ENCODE results near the gene DNAJC4. TPM values are rescaled to one million over a fixed set of nuclear protein-coding genes. Genes with fewer than 3 reads are reported as not detected.

DNAJC4 gene
- total RNA-seq, 2 experiments from 2014 or later = 22.5 to 26.2 TPM

Other genes starting within 250 kb of the DNAJC4 start
- gene OTUB1, start 244.1 kb upstream of the DNAJC4 start, total RNA-seq = 10 to 100 TPM; 69.5 to 72.2 TPM
- gene FLRT1, start 194.6 kb upstream of the DNAJC4 start, total RNA-seq = under 1 TPM; 0.36 to 0.50 TPM
- 10 to 100 TPM; 24.5 to 31.0 TPM for gene MACROD1, start 64.4 kb upstream of the DNAJC4 start, total RNA-seq
- 100 to 1,000 TPM; 402 to 413 TPM for gene STIP1, start 44.4 kb upstream of the DNAJC4 start, total RNA-seq
- gene FERMT3, start 23.8 kb upstream of the DNAJC4 start, total RNA-seq = 100 to 1,000 TPM; 195 to 203 TPM
- 10 to 100 TPM; 30.4 to 35.6 TPM for gene TRPT1, start 4.4 kb upstream of the DNAJC4 start, total RNA-seq
- gene NUDT22, start 4.3 kb upstream of the DNAJC4 start, total RNA-seq = 10 to 100 TPM; 69.8 to 79.8 TPM
- gene VEGFB, start 4.0 kb downstream of the DNAJC4 start, total RNA-seq = 10 to 100 TPM; 78.9 to 82.1 TPM
- 10 to 100 TPM; 28.7 to 34.9 TPM for gene FKBP2, start 10.5 kb downstream of the DNAJC4 start, total RNA-seq
- 100 to 1,000 TPM; 238 to 242 TPM for gene PPP1R14B, start 16.4 kb downstream of the DNAJC4 start, total RNA-seq
- 10 to 100 TPM; 10.4 to 12.3 TPM for gene PLCB3, start 21.0 kb downstream of the DNAJC4 start, total RNA-seq
- 10 to 100 TPM; 23.7 to 24.2 TPM for gene BAD, start 54.1 kb downstream of the DNAJC4 start, total RNA-seq
- gene GPR137, start 55.3 kb downstream of the DNAJC4 start, total RNA-seq = 10 to 100 TPM; 28.7 to 31.6 TPM
- gene KCNK4, start 60.8 kb downstream of the DNAJC4 start, total RNA-seq = under 1 TPM in 1 of 2 experiments, not detected in 1; 0.34 TPM
- not detected for gene CATSPERZ, start 69.8 kb downstream of the DNAJC4 start, total RNA-seq
- gene ESRRA, start 75.0 kb downstream of the DNAJC4 start, total RNA-seq = 10 to 100 TPM; 32.8 to 35.6 TPM
- gene TRMT112, start 87.0 kb downstream of the DNAJC4 start, total RNA-seq = 100 to 1,000 TPM; 255 to 258 TPM
- 100 to 1,000 TPM; 156 to 164 TPM for gene PRDX5, start 87.6 kb downstream of the DNAJC4 start, total RNA-seq
- 10 to 100 TPM; 69.5 to 74.5 TPM for gene CCDC88B, start 109.7 kb downstream of the DNAJC4 start, total RNA-seq
- 10 to 100 TPM; 31.4 to 34.3 TPM for gene RPS6KA4, start 128.6 kb downstream of the DNAJC4 start, total RNA-seq